ENCODE measurements around the gene IL4R.

IL4R gene

DNA sequence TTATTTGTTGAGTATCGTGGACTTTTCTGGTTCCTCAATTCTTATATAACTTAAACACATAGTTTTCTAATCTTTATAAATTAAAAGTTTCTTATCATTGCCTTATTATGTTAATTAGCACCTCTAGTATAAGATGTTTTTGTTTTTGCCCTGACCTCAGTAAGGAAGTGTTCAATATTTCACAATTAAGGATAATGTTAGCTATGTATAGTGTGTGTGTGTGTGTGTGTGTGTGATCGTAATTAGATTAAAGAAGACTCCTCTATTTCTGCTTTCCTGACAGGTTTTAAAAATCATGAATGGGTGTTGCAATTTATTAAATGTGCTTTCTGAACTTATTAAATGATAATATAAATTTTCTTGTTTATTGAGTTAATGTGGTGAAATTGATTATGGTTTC is 100.2 kb downstream of the IL4R start:
- peaks cover 26 to 30% of the 10 kb centered on the region in 2 donors for H3K9me3 Mint-ChIP-seq
- peak overlapping the region in 1 of 2 donors; percentile 86 for H3K27ac Mint-ChIP-seq
- H3K4me3 Mint-ChIP-seq: peak overlapping the region; percentile 68 to 70
- no peaks in the 10 kb centered on the region for H3K27me3 Mint-ChIP-seq
- ATAC-seq: no peak
- no peak for DNase-seq
- H3K4me1 Mint-ChIP-seq: peaks cover 79% of the 10 kb centered on the region
